Kidney epithelial cell (primary cell): Measurements from ENCODE around the gene ZFYVE26. TPM values are rescaled to one million over a fixed set of nuclear protein-coding genes. Genes with fewer than 3 reads are reported as not detected.
A peak's percentile ranks its signal among the peaks of the same experiment; 100 is the strongest.

Experiments used
- DNase-seq: peaks from one replicate; pipeline ENCODE4 v3.0.0-alpha.2; 2010; ENCODE audit warnings: low read depth
- H3K27me3 ChIP-seq: 2 replicates; pipeline ENCODE4 v1.6.0; 2011; ENCODE audit warnings: low read length; ENCODE audit not compliant: control insufficient read depth, insufficient read depth
- H3K36me3 ChIP-seq: 2 replicates; pipeline ENCODE4 v1.5.1; 2011; ENCODE audit warnings: low read length; ENCODE audit not compliant: control insufficient read depth, insufficient read depth
- H3K4me3 ChIP-seq: 2 replicates; pipeline ENCODE4 v1.5.1; 2011; ENCODE audit warnings: low read depth, mild to moderate bottlenecking, control low read depth, low read length
- CTCF ChIP-seq: IDR thresholded peaks from 2 replicates; pipeline ENCODE4 v1.5.1; 2011; ENCODE audit warnings: mild to moderate bottlenecking, moderate library complexity, low read length, control low read depth, inconsistent platforms; ENCODE audit not compliant: insufficient read depth, poor library complexity, severe bottlenecking
- total RNA-seq: library from RNA; depleted of rRNA; stranded (reverse); fragments of >200 nt; gene quantifications from 2 replicates; pipeline ENCODE4 v1.2.3, GENCODE V29; 2015

ZFYVE26 gene
- total RNA-seq, result 26.2 and 30.8 TPM in 2 replicates

- Histone ChIP-seq H3K27me3 (no peaks in the 10 kb centered on the region), H3K4me3 (peak within 1 kb of the TSS; percentile 94), H3K36me3 (no peaks in the 10 kb centered on the region)
- no peak for TF ChIP-seq CTCF
- peak; percentile 89 for DNase-seq
Measured at GRCh38 chr14:67816326-67817002, at the start of gene ZFYVE26. TSS of gene ZFYVE26 (minus strand) at chr14:67816590. CDS start at chr14:67815963, 627 bp downstream.

GRCh38 chr14:67863223-67863622 lies 46.8 kb upstream of the ZFYVE26 start:
- no peak for TF ChIP-seq CTCF
- peak; percentile 16 for DNase-seq
- Histone ChIP-seq H3K4me3 (no peak overlapping the region), H3K36me3 (no peaks in the 10 kb centered on the region), H3K27me3 (no peaks in the 10 kb centered on the region)

- Histone ChIP-seq H3K36me3 (no peaks in the 10 kb centered on the region), H3K4me3 (no peak overlapping the region), H3K27me3 (no peaks in the 10 kb centered on the region)
- DNase-seq, result no peak
- TF ChIP-seq CTCF, result no peak
Measured at GRCh38 chr14:67859169-67859749, 42.9 kb upstream of the ZFYVE26 start.

- Histone ChIP-seq H3K27me3 (no peaks in the 10 kb centered on the region), H3K4me3 (no peak overlapping the region), H3K36me3 (no peaks in the 10 kb centered on the region)
- TF ChIP-seq CTCF, result no peak
- no peak for DNase-seq
Measured at GRCh38 chr14:67857778-67858350, 41.5 kb upstream of the ZFYVE26 start.

GRCh38 chr14:67856827-67857226 lies 40.4 kb upstream of the ZFYVE26 start:
- H3K36me3 ChIP-seq, result no peaks in the 10 kb centered on the region
- no peaks in the 10 kb centered on the region for H3K27me3 ChIP-seq
- no peak overlapping the region for H3K4me3 ChIP-seq
- TF ChIP-seq CTCF, result no peak
- no peak for DNase-seq
